ENCODE measurements around the gene HCN2. TPM values are rescaled to one million over a fixed set of nuclear protein-coding genes. Genes with fewer than 3 reads are reported as not detected.

Gene HCN2
- total and polyA plus RNA-seq, 10 of the 15 experiments (the other 5 are each of a cell fraction or from before 2014, with no cell fraction given), result 0.01 to 0.54 (median 0.08) TPM; not detected in 4

- ChIA-PET RAD21 (ENCODE audit: unreplicated experiment) (no interaction called here), POLR2A (no interaction called here), SMC1A (ENCODE audit: uncharacterized antibody, unreplicated experiment) (no interaction called here), CTCF (no interaction called here)
- ATAC-seq (no peak), DNase-seq (ENCODE audit: low read depth, low spot score) (no peak), FAIRE-seq (no peak)
- Histone ChIP-seq H3K9ac (ENCODE audit: control insufficient read depth, insufficient read depth, low read length) (no peak overlapping the region), H2AFZ (ENCODE audit: control insufficient read depth, low read depth, low read length) (no peak overlapping the region), H4K20me1 (ENCODE audit: control insufficient read depth, insufficient read depth) (peaks cover 20% of the 10 kb centered on the region), H3K4me3 (no peak overlapping the region), H3K36me3 (ENCODE audit: control insufficient read depth in 2 of 2, insufficient read depth in 2 of 2, low read length in 1 of 2) (peaks cover 9 to 41% of the 10 kb centered on the region in 2 experiments), H3K9me3 (replicated peaks; ENCODE audit: control insufficient read depth, insufficient read depth, low read length) (no peaks in the 10 kb centered on the region), H3K4me1 (ENCODE audit: control insufficient read depth, insufficient read depth, low read length) (peaks cover 10% of the 10 kb centered on the region; the same call in 1 of the 2 replicates), H3K79me2 (ENCODE audit: control insufficient read depth, insufficient read depth, low read length) (peaks cover 93% of the 10 kb centered on the region), H3K4me2 (ENCODE audit: control insufficient read depth, insufficient read depth) (no peak overlapping the region), H3K27ac (ENCODE audit: control insufficient read depth, insufficient read depth) (no peak overlapping the region), H3K27me3 (replicated peaks in 1 of 2; ENCODE audit: control insufficient read depth in 2 of 2, insufficient read depth in 2 of 2, low read length in 1 of 2) (no peaks in the 10 kb centered on the region)
- BruUV-seq (replicated peaks), result no TSS peak
- WGBS (ENCODE audit: insufficient coverage, insufficient replicate concordance, low lambda C conversion rate, missing lambda C conversion rate), result 93% methylated on average over 14 of the region's 19 CpGs
- TF ChIP-seq, protein P1, sequence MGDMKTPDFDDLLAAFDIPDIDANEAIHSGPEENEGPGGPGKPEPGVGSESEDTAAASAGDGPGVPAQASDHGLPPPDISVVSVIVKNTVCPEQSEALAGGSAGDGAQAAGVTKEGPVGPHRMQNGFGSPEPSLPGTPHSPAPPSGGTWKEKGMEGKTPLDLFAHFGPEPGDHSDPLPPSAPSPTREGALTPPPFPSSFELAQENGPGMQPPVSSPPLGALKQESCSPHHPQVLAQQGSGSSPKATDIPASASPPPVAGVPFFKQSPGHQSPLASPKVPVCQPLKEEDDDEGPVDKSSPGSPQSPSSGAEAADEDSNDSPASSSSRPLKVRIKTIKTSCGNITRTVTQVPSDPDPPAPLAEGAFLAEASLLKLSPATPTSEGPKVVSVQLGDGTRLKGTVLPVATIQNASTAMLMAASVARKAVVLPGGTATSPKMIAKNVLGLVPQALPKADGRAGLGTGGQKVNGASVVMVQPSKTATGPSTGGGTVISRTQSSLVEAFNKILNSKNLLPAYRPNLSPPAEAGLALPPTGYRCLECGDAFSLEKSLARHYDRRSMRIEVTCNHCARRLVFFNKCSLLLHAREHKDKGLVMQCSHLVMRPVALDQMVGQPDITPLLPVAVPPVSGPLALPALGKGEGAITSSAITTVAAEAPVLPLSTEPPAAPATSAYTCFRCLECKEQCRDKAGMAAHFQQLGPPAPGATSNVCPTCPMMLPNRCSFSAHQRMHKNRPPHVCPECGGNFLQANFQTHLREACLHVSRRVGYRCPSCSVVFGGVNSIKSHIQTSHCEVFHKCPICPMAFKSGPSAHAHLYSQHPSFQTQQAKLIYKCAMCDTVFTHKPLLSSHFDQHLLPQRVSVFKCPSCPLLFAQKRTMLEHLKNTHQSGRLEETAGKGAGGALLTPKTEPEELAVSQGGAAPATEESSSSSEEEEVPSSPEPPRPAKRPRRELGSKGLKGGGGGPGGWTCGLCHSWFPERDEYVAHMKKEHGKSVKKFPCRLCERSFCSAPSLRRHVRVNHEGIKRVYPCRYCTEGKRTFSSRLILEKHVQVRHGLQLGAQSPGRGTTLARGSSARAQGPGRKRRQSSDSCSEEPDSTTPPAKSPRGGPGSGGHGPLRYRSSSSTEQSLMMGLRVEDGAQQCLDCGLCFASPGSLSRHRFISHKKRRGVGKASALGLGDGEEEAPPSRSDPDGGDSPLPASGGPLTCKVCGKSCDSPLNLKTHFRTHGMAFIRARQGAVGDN (IDR thresholded peaks at IDR 0.05), result no peak
- TF ChIP-seq SIN3A (IDR thresholded peaks at IDR 0.05; ENCODE audit: low read depth, low read length) (no peak), EZH2 (IDR thresholded peaks at IDR 0.05; ENCODE audit: borderline replicate concordance, control insufficient read depth, low read depth, low read length) (no peak), ZNF384 (IDR thresholded peaks at IDR 0.05; ENCODE audit: borderline replicate concordance, low read depth, low read length) (no peak), SP1 (IDR thresholded peaks at IDR 0.05; ENCODE audit: low read depth, low read length) (no peak)
- intact Hi-C loops (cut with micrococcal nuclease; ENCODE audit: unreplicated experiment) (no loop called here), in situ Hi-C loops (cut with MboI) (no loop called here)
Observed at GRCh38 chr19:657611-658010, 67.9 kb downstream of the HCN2 start.
